Effector CD4-positive, alpha-beta T cell (primary cell): ENCODE results near the gene TPPP3.
"Not testable (repeated sequence)": the region's sequence is repeated elsewhere in the genome, so short reads cannot be mapped to it uniquely, and the experiment has no call there.

Experiments used
- DNase-seq: peaks from one replicate; pipeline ENCODE4 v3.0.0-alpha.2; 2020

The TPPP3 gene

DNA sequence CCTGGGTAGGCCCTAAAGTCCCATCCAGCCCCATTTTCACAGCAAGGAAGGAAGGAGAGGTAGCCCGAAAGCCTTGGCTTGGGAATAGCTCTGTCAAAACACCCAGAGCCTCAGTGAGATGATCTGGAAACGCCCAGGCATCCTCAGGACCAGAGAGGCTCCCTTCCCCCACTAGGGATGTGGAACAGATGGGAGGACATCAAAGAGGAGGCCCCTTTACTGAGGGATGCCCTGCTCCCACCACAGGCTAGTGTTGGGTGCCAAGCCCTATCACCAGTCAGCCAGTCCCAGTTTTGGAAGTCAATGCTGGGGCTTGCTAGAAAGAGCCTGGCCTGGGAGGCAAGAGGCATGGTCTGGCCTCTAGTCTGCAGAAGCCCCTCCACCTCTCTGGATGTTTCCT lies 4.7 kb downstream of the TPPP3 start:
- no peak for DNase-seq

DNA sequence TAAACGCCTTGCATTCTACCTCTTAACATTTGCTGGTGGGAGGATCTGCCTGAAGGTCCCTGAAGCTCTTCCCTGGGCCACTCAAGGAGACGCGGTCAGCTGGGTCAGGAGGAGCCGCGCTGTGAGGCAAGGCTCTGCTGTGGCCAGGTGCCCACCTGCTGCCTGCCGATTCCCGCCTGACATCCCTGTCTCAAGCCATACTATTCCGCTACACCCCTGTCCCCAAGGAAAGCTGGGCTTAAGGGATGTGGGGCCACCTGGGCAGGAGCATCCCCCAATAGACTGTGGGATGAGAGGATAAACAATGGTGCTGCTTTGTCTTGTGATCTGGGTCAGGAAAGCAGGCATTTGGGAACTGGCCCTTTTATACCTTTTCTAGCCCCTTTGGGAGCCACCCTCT lies 5.1 kb downstream of the TPPP3 start:
- DNase-seq = no peak

DNA sequence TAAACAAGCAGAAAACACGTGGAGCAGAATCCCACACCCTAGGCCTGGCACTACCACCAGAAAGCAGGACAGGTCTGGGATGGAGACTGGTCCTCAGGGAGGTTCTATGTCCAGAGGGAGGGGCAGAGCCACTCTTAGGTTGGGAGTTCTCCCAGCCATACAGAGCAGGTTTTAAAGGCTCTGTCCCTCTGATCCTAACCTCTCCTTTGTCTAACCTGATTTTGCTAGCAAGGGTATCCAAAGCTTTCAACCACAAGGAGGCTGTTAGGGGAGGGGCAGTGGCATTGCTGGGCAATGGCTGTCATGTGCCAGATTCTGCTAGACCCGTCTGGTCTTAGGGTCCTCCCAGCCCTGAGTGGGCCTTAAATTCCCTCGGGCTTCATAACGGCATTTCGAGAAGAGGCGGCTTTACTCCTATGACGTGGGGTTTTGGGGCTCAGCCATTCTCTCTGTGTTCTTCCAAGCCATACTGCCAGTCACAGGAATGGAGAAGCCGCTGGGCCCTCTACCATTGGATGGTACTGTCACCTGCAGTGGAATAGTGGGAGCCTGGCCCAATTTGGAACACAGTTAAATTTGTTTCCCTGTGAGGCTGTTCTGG lies 5.7 kb downstream of the TPPP3 start:
- DNase-seq = no peak

DNA sequence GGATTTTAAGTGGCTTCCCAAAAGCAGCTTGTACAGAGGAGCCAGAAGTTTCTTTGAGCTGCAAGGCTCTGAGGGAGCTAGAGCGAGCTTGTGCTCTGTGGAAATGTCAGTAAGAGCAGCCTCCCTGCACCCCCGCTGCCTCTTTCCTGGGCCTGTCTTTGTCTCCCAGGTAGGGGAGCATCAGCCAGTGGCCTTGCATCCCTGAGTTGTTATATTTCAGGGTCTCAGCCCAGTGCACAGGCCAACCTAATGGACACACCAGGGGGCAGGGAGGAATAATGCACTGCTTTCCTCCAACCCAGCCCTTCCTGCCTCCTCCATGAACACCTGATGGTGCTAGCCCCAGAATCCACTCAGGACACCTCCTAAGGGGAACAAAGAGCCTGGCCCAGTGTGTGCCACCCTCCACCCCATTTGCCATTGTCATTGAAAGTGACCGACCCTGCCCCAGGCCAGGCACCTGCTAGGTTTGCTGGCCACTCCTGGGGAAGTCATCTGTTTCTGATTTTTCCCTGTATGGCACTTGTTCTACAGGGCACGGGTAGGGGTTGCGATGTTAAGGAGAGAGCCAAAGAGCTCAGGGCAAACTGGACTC lies 6.3 kb downstream of the TPPP3 start:
- DNase-seq = no peak

DNA sequence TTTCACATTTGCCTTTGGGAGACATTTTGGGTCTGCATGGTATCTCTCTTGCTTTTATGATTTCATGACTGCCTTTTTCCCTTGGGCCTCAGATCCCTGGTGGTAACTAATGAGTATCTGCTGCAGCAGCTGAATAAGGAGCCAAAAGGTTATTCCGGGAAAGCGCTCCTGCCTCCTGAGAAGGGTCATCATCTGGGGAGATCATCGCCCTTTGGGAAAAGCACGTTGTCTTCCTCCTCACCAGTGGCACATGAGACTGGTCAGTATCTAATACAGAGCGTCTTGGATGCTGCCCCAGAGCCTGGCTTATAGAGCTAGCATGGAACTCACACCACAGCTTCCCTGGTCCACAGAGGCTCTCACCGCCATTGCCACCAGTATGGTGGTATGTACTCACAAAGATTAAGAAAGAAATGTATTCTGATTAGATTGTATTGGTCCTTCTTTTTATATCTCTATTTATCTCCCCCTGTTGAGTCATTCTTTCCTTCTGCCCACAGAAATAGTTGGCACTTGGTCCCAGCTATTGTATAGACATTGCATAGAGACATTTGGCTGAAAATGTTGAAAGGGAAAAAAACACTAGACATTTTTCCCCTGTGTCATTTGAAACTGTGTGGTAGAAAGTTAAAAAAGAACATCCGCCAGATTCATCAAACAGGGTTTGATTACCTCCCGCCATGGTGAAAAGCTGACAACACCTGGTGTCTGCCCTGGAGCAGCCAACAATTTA lies 8.4 kb downstream of the TPPP3 start:
- DNase-seq = no peak

DNA sequence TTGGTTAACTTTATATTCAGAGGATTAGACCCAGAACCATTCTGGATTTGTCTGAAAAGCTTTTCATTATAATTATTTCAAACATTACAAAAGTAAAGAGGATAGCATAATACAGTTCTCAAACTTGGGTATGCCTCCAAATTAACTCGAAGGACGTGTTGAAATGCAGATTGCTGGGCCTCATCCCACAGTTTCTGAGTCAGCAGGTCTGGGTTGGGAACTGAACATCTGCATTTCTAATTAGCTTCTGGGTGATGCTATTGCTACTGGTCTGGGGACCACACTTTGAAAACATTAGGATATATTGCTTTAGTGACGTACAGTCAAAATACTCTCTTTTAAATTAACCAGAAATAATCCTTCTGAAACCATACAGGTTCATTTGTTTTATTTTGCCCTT lies 10.0 kb downstream of the TPPP3 start:
- no peak for DNase-seq

DNA sequence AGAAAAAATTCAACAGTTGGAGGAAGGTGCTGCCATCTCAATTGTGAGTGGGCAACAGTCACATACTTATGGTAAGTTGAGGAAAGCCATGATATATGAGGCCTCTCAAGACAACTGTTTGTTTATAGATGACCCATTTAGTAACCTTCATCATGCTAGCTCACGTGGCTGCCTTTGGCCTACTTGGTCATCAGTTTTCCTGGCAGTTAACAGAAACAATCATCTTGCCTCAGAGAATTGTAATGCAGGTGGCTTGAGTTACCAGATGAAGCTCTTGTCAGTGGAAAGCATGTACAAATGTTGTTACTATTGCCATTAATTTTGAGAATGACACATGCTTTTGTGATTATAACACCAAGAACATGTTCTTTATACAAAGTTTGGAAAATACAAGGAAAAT lies 14.7 kb downstream of the TPPP3 start:
- DNase-seq = no peak

DNA sequence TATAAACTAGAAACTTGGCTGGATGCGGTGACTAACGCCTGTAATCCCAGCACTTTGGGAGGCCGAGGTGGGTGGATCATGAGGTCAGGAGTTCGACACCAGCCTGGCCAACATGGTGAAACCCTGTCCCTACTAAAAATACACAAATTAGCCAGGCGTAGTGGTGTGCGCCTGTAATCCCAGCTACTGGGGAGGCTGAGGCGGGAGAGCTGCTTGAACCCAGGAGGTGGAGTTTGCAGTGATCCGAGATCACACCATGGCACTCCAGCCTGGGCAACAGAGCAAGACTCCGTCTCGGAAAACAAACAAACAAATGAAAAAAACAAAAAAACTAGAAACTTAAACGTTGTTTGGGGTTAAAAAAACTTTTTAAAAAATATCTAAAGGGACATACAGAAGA lies 17.3 kb downstream of the TPPP3 start:
- not testable (repeated sequence) for DNase-seq

DNA sequence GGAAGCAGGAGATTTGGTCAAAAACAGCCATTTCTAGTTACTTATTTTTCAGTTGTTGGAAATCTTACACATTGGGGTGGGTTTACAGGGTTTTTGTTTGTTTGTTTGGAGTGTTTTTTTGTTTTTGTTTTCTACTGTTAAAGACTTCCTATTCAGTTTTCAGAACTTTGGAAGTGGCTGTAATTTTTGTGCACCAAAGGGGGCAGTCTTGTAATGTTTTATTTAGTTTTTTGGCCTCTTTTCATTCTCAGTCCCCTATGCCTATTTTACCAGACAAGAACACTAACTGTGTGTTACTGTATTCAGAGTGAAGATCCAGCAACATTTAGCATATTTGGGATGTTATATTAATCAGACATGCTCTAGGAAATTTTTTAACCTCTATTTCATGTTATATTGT lies 20.6 kb downstream of the TPPP3 start:
- DNase-seq = no peak

DNA sequence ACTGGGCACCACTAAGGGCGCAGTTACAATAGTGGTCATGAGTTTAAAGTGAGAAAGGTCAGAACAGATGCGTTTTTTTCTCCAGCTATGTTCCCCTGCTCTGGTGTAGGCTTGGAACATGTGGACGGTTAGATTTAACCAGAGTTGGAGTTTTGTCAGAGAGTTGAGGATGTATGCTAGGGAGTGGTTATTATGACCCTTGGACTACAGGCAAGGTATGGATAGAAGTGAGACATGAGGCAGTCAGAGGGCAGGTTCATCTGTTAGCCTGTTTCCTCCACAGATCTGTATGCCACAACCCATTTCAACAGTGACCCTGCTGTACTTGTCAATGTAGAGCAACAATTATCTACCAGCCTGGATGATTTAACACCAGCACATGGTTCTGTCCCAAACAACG lies 22.6 kb downstream of the TPPP3 start:
- no peak for DNase-seq

DNA sequence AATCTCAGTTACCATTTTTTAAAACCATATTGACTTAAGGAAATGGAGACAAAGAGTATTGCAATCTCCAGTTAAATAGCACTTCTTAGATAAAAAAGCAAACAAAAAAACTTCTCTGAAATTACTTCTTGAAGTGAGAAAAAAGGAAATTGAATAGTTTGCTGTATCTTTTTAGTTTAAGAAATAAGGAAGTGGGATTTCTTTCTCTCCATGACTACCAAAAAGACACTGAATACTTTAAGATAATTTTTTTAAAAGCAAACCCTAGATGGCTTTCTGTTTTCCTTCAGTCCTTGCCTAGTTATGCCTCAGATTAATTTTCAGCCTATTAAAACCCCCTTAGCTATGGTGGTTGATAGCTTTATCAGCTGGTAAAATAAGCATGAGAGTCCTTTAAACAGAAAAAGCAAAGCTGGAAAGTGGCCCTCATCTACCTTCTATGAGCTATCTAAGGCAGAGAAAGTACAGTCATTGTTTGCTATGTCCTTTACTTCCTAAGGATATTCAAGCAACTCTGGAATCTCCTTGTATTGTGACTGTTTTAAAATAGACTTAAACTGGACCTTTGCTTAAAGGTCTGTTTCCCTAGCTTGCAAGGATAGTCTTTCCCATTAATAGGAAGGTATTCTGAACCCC lies 28.6 kb downstream of the TPPP3 start:
- no peak for DNase-seq

DNA sequence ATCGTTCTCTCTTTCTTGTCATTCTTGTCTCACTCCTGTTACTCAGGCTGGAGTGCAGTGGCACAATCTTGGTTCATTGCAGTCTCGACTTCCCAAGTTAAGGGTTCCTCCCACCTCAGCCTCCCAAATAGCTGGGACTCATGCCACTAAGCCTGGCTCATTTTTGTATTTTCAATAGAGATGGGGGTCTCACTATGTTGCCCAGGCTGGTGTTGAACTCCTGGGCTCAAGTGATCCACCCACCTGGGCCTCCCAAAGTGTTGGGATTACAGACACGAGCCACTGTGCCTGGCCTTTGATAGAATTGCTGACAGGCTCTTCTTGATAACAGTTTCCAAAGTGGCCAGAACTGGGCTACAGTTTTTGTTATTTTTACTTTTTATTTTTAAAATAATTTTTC lies 32.3 kb downstream of the TPPP3 start:
- no peak for DNase-seq

DNA sequence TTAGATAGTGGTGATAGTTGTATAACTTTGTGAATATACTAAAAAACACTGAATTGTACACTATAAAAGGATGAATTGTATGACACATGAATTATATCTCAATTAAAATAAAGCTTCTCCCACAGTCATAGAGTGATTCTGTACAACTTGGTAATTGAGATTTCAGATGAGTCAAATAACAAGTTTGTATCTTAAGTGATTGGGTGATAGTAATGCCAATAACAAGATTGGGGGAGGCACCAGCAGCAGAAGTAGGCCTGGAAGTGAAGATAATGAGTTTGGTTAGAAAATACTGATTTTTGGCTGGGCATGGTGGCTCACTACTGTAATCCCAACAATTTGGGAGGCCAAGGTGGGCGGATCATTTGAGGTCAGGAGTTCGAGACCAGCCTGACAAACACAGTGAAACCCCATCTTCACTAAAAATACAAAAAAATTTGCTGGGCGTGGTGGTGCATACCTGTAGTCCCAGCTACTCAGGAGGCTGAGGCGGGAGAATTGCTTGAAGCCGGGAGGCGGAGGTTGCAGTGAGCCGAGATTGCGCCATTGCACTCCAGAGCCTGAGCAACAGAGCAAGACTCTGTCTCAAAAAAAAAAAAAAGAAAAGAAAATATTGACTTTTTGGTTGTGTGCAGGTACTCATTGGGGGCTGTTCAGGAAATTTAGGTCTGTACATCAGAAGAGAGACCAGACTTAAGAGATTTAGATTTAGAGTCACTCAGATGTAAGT lies 33.6 kb downstream of the TPPP3 start:
- not testable (repeated sequence) for DNase-seq

DNA sequence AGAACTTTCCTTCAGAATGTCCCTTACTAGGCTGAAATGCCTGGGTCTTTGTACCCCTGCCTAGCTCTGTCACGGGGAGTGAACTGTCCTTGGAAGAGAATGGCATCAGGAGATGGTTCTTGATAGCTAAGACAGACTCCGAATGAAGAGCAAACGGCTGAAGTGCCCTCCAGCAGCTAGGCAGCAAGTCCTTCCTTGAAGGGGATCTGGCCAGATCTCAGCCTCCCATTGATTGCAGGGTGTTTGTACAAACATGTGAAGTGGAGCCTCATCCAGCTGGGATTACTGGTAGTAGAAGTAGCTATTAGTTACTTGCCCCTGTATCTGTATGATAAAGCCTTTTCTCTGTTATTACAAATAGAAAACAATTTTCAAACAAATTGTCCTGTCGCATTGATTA lies 35.7 kb downstream of the TPPP3 start:
- no peak for DNase-seq

DNA sequence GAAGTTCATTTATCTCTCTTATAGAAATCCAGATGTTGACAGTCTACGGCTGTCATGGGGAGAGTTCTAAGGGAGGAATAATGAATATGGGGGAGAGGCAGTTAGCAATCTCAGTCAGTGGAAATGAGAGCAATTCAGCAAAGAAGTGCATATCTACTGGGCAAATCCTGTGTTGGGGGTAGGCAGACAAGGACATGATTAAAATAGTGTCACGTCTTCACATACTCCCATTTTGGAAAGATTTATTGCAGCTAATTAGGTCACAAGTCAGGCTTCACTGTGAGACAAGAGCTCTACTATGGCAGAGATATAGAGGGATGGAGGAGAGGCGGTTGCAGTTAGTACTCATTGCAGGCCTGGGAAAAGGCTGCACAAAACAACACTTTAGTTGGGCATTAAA lies 36.9 kb downstream of the TPPP3 start:
- no peak for DNase-seq

DNA sequence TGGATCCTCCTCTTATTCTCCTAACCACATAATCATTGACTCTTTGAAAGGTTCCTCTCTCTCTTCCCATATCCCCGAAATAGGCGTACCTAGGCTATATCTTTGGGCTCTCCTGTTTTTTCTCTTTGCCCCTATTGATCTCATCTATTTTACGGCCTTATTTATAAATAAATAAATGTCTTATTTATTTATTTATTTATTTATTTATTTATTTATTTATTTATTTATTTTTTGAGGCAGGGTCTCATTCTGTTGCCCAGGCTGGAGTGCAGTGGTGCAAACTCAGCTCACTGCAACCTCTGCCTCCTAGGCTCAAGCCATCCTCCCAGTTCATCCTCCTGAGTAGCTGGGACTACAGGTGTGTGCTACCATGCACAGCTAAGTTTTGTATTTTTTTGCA lies 40.8 kb downstream of the TPPP3 start:
- not testable (repeated sequence) for DNase-seq

DNA sequence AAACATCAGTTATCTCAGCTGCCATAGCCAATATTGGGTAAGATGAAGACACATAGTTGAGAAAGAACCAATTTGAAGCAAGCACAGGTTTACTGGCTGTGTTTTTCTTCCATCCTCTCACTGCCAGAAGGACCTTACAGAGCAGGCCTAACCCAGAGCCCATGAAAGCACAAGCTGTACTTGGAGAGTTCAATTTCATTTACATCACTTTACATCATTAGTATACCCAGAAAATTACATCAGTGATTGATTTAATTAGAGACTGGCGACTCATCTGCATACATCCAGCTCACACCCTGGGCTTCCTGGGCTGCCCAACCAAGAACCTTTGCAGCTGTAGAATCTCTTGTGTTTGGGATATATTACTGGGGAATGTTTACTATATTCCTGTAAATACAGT lies 43.0 kb downstream of the TPPP3 start:
- DNase-seq = no peak

DNA sequence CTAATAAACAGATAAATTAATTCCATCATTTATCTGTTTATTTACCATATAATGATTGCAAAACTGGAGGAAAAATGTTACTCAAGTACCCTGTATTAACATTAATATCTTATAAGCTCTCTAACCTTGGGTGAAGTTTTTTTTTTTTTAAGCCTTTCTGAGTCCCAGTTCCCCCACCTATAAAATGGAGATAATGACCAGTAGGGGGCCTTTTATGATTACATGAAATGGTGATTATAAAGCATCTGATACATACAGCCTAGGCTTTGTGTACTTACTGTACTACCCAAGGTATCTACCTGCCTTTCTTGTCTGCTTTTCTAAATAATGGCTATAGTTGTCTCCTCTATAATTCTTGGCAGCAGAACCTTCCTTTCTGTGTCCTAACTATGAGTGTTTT lies 44.1 kb downstream of the TPPP3 start:
- DNase-seq = no peak

DNA sequence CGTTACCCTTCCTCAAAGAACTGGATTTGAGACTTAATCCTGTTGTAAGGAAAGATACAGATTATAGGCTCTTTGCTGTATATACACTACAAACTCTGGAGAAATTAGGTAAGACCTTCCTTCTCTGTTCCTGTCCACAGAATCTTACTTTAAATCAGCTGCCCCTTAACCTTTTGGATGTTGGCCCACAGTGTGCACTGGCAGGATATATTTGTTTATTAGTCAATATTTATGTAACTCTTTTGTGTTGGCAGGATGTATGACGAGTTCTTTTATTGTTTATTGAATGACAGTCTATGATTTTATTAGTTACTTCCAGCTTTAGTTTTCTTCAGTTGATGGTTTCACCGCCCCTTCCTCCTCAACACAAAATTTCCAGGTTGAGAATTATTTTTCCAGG lies 47.0 kb downstream of the TPPP3 start:
- no peak for DNase-seq

DNA sequence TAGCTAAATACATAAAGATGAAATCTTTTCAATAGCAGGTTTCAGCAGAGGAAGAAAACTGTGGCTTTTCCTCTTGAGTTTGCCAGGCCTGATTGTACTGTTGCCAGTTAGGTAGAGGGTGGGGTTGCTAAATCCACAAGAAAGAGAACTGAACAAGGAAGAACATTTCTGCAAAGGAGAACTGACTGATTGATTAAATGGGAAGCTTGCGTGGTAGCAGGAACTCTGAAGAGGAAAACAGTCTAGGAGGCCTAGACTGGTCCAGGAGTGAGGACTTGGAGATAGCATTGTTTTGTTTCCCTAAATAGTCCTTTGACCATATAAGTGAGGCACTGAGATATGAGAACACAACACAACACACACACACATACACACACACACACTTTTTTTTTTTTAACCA lies 47.9 kb downstream of the TPPP3 start:
- DNase-seq = no peak

DNA sequence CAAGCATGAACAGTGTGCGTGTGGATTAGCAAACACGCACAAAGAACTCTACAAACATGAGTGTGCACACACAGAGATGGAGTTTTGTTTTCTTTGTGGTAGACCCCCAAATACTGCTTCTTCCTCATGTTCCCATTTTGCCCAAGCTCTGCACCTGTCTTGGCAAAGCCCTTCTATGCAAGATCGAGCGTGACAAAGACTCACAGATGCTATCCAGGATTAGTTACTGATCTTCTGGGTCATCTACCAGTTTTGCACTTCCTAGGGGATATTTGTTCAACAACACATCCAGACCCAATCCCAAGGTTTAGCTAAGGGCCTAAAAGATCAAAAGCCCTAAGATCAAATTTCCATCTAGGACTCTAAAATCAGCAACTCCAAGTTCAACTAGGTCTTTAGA lies 50.7 kb downstream of the TPPP3 start:
- DNase-seq = no peak

DNA sequence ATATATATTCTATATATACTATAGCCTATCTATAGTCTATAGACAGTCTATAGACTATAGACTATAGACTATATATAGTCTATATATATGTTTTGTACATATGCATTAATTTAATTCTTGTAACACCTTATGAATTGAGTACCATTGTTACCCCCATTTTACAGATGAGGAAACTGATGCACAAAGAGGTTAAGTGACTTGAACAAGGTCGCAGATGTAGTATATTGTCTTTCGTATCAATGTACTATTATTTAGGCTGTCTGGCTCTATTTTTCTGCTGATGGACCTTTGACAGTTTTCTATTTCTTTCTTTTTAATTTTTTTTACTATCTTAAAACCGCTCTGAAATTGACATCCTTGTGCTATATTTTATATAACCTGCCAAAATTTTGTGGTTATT lies 52.0 kb downstream of the TPPP3 start:
- DNase-seq = no peak
